Ascending aorta (tissue), 2 donors: ENCODE data around the gene OBSL1. TPM values are rescaled to one million over a fixed set of nuclear protein-coding genes. Genes with fewer than 3 reads are reported as not detected.

Experiments
- DNase-seq, 2 donors: peaks; one replicate each; pipeline ENCODE4 v3.0.0-alpha.2; 2019; ENCODE audit warnings: low spot score in 2 of 2
- H3K27ac ChIP-seq, 2 donors: fragments of 200-600 bp; sonication (generic); one replicate each; pipeline ENCODE4 v1.5.1; 2016 to 2017; ENCODE audit warnings: mild to moderate bottlenecking in 1 of 2
- H3K27me3 ChIP-seq: fragments of 200-600 bp; sonication (generic); one replicate; pipeline ENCODE4 v1.5.1; 2017
- H3K36me3 ChIP-seq, 2 donors: fragments of 200-600 bp; sonication (generic); one replicate each; pipeline ENCODE4 v1.5.1; 2016
- H3K4me1 ChIP-seq, 2 donors: fragments of 200-600 bp; sonication (generic); one replicate each; pipeline ENCODE4 v1.5.1; 2016 to 2017; ENCODE audit warnings: mild to moderate bottlenecking in 1 of 2
- H3K4me3 ChIP-seq, 2 donors: fragments of 200-600 bp; sonication (generic); one replicate each; pipeline ENCODE4 v1.5.1; 2016 to 2017; ENCODE audit warnings: mild to moderate bottlenecking in 1 of 2
- H3K9me3 ChIP-seq, 2 donors: fragments of 200-600 bp; sonication (generic); one replicate each; pipeline ENCODE4 v1.5.1; 2016
- intact Hi-C: fragments of 100-400 bp; cut with DNase I; formaldehyde crosslinking; loops from one replicate; pipeline ENCODE4 v1.15.1; 2023
- total RNA-seq: library from RNA; depleted of rRNA; stranded (reverse); fragments of >200 nt; gene quantifications from one replicate; pipeline ENCODE4 v1.1.0, GENCODE V29; 2016
- TF ChIP-seq, protein P1 (sequence below), 3 experiments: fragments of 200-600 bp in 2 of 3; fragments of 450-650 bp in 1 of 3; sonication (generic) in 2 of 3; IDR thresholded peaks; one replicate each; pipeline ENCODE4 v1.5.1; 2016 to 2019; ENCODE audit warnings: antibody characterized with exemption in 3 of 3, mild to moderate bottlenecking in 1 of 3, moderate library complexity in 1 of 3

The OBSL1 gene
- total RNA-seq, 1 donor from 2014 or later = 151 TPM

DNA sequence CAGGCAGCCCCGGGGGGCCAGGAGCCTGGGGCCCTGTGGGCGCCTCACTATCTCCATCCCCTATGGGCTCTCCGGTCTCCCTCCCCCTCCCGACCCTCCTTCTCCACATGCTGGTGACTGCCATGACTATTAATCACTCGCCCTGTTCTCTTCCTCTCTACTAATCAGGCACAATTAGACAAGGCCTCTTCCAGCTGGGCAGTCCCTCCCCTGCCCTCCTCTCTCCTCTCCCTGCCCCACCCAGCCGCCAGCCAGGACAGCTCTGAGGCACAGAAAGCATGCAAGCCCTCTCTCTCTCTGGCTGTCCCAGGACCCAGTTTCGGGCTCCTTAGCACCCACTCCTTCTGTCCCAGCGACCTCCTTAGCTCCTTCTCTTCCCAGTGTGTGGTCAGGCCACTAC lies 51.3 kb downstream of the OBSL1 start:
- TF ChIP-seq, protein P1, sequence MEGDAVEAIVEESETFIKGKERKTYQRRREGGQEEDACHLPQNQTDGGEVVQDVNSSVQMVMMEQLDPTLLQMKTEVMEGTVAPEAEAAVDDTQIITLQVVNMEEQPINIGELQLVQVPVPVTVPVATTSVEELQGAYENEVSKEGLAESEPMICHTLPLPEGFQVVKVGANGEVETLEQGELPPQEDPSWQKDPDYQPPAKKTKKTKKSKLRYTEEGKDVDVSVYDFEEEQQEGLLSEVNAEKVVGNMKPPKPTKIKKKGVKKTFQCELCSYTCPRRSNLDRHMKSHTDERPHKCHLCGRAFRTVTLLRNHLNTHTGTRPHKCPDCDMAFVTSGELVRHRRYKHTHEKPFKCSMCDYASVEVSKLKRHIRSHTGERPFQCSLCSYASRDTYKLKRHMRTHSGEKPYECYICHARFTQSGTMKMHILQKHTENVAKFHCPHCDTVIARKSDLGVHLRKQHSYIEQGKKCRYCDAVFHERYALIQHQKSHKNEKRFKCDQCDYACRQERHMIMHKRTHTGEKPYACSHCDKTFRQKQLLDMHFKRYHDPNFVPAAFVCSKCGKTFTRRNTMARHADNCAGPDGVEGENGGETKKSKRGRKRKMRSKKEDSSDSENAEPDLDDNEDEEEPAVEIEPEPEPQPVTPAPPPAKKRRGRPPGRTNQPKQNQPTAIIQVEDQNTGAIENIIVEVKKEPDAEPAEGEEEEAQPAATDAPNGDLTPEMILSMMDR (IDR thresholded peaks at IDR 0.05) = no peak
- no peak for DNase-seq
- intact Hi-C loops = no loop called here
- H3K9me3 ChIP-seq = no peaks in the 10 kb centered on the region
- H3K4me3 ChIP-seq = no peak overlapping the region
- no peaks in the 10 kb centered on the region for H3K27me3 ChIP-seq
- H3K36me3 ChIP-seq = no peaks in the 10 kb centered on the region
- peaks cover 4 to 14% of the 10 kb centered on the region in 2 donors for H3K4me1 ChIP-seq
- no peak overlapping the region for H3K27ac ChIP-seq

DNA sequence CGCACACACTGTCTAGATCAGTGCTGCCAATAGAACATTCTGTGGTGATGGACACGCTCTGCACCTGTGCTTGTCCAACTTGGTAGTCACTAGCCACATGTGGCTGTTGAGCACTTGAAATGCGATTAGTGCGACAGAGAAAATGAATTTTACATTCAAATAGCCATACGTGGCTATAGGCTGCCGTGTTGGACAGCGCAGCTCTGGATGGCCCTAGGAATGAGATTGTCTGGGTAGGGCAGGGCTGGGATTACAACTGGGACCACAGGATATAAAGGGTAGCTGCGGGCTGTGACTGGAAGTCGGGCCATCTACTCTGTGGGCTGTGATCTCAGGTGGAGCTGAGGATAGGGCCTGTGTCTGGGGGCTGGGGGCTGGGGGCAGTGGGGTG lies 51.8 kb downstream of the OBSL1 start:
- H3K27me3 ChIP-seq = peaks cover 4% of the 10 kb centered on the region
- no peak overlapping the region for H3K27ac ChIP-seq
- intact Hi-C loops = no loop called here
- TF ChIP-seq, protein P1 (IDR thresholded peaks at IDR 0.05) = no peak
- no peaks in the 10 kb centered on the region for H3K9me3 ChIP-seq
- DNase-seq = no peak
- H3K36me3 ChIP-seq = no peaks in the 10 kb centered on the region
- peaks cover 4 to 14% of the 10 kb centered on the region in 2 donors for H3K4me1 ChIP-seq
- H3K4me3 ChIP-seq = no peak overlapping the region

DNA sequence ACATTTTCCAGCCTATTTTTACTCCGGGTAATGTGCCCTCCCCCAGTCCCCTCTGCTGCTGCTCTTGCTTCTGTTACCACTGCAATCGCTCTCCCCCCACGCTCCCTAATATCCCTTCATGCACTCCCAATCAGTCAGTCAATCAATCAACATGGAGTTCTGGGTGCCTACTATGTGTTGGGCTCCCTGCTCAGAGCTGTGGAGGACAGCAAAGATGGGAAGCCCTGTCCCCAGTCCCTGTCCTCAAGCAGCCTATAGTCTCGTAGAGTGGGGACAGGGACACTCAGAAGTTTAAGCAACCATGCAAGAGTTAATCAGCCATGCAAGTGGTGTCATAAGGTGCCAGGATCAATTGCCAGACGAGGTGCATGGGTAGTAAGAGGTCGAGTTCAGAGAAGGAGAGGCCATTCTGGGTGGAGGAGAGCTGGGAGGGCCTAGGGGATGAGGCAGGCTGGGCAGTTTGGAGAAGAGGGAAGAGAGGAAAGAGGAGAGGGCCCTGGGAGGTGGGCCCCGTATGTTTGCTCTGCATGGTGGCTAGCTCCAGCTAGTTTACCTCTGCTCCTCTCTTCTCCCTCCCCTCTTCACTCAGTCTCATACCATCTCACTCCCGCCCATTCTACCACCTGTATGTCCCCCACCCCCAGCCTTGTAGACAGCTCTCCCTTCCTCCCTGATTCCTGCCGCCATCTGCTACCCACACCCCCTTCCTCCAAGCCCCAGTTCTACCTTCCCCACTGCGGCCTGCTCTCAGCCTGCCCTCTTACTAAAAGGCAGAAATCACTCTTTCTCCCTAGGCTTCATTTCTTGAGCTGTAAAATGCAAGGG lies 53.2 kb downstream of the OBSL1 start:
- Histone ChIP-seq H3K27me3 (peaks cover 16% of the 10 kb centered on the region), H3K4me1 (peaks cover 4 to 16% of the 10 kb centered on the region in 2 donors), H3K4me3 (no peak overlapping the region), H3K27ac (no peak overlapping the region), H3K9me3 (no peaks in the 10 kb centered on the region), H3K36me3 (no peaks in the 10 kb centered on the region)
- DNase-seq = no peak
- intact Hi-C loops = no loop called here
- TF ChIP-seq, protein P1 (IDR thresholded peaks at IDR 0.05) = no peak

DNA sequence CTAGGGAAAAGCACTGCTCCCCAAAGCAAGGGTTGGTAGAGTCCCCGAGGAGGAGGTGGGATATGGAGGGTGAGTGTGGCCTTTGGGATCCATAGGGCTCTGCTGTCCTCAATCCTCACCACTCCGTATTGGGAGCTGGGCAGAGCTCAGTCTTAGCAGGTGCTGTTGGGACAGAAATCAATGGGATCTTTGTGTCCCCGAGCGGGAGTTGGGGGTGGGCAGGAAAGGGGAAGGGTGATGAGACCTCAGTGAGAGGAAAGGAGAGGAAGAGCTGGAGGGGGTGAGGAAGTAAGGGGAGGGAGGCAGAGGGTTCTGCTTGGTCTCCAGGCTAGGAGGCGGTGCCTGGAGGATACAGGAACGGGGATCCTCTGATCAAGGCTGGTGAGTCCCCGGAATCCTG lies 54.5 kb downstream of the OBSL1 start:
- no peaks in the 10 kb centered on the region for H3K9me3 ChIP-seq
- no peak overlapping the region for H3K4me3 ChIP-seq
- no peaks in the 10 kb centered on the region for H3K36me3 ChIP-seq
- H3K4me1 ChIP-seq = peaks cover 0 to 3% of the 10 kb centered on the region in 2 donors
- TF ChIP-seq, protein P1 (IDR thresholded peaks at IDR 0.05) = no peak
- no peak overlapping the region for H3K27ac ChIP-seq
- DNase-seq = no peak
- H3K27me3 ChIP-seq = peaks cover 23% of the 10 kb centered on the region
- intact Hi-C loops = no loop called here

DNA sequence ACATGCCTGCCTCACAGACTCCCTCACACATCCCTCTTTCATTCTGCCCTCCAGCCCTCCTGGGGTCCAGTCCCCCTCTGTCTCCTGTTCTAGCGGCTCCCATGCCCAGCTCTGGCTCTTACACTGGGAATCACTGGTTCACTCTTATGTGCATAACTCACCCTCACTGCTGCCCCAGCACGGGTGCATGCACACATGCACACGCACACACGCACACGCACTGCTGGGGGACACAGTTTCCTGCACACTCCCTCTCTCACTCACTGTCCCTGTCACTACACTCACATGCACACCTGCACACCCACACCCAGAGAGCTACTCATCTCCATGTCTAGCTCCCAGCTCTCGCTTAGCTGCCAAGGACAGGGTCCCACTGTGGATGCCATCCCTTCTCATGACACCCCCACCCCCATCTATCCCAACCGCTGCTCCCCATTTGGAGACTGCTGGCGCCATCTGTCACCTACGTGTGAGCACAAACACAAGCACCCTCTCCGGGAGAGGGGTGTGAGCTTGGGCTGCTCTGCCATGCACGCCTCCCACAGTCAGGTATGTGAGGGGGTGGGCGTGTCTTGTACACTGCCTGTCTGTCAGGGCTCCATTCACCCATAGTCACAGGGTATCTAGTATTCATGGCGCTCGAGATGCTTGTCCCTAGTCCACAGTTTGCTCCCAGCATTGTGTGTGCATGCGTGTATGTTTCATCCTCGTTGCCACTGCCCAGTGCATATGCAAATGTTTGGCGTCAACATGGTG lies 55.3 kb downstream of the OBSL1 start:
- no peak for DNase-seq
- no peak overlapping the region for H3K4me3 ChIP-seq
- H3K36me3 ChIP-seq = no peaks in the 10 kb centered on the region
- no peak overlapping the region for H3K27ac ChIP-seq
- H3K4me1 ChIP-seq = peaks cover 0 to 2% of the 10 kb centered on the region in 2 donors
- peaks cover 23% of the 10 kb centered on the region for H3K27me3 ChIP-seq
- TF ChIP-seq, protein P1 (IDR thresholded peaks at IDR 0.05) = no peak
- H3K9me3 ChIP-seq = no peaks in the 10 kb centered on the region
- intact Hi-C loops = no loop called here
